ENCODE measurements around the gene ENTPD2. TPM values are rescaled to one million over a fixed set of nuclear protein-coding genes. Genes with fewer than 3 reads are reported as not detected.

ENTPD2 gene
- total and polyA plus RNA-seq, 2 experiments from 2014 or later: 1.8 to 1.9 TPM

- TF ChIP-seq ETS1 (IDR thresholded peaks at IDR 0.05) (no peak), ZNF331 (CRISPR knock-in tag; IDR thresholded peaks at IDR 0.05; ENCODE audit: low read depth) (no peak), CTCF (conservative IDR thresholded peaks at IDR 0.05; ENCODE audit: low read depth in 2 of 2) (no peak; a peak in 1 of 4 replicates)
Measured at GRCh38 chr9:137058521-137059234, 4.8 kb upstream of the ENTPD2 start (continued).

GRCh38 chr9:137057545-137057944 is 3.7 kb upstream of the ENTPD2 start:
- Mint-ChIP-seq H3K27ac (no peak overlapping the region), H3K36me3 (ENCODE audit: low read depth) (no peaks in the 10 kb centered on the region), H3K4me1 (peaks cover 2% of the 10 kb centered on the region; the same call in 1 of the 3 replicates), H3K27me3 (ENCODE audit: insufficient read depth, low read depth, poor library complexity) (peaks cover 30% of the 10 kb centered on the region), H3K4me3 (no peak overlapping the region), H3K9me3 (no peaks in the 10 kb centered on the region)
- H3K4me3 ChIP-seq: no peak overlapping the region
- DNase-seq (ENCODE audit: low spot score): no peak
- 0 out of 2 replicates have a peak, but pooled peaks cover under 1% of the 10 kb centered on the region for H3F3A ChIP-seq (replicated peaks; ENCODE audit: low read depth)
- H3K4me1 ChIP-seq (ENCODE audit: insufficient read depth): no peaks in the 10 kb centered on the region
- H3K9me2 ChIP-seq (ENCODE audit: insufficient read depth): no peaks in the 10 kb centered on the region
- H4K20me1 ChIP-seq (replicated peaks; ENCODE audit: insufficient read depth): no peaks in the 10 kb centered on the region
- peaks cover 31% of the 10 kb centered on the region for H3K27me3 ChIP-seq (ENCODE audit: insufficient read depth)
- H3K79me2 ChIP-seq (replicated peaks; ENCODE audit: insufficient read depth): no peaks in the 10 kb centered on the region
- H3K27ac ChIP-seq (ENCODE audit: low read depth): no peak overlapping the region
- ATAC-seq: no peak
- H2AFZ ChIP-seq: no peak overlapping the region
- H3K36me3 ChIP-seq (ENCODE audit: insufficient read depth): no peaks in the 10 kb centered on the region
- H3K4me2 ChIP-seq: no peak overlapping the region
- TF ChIP-seq ZNF331 (CRISPR knock-in tag; IDR thresholded peaks at IDR 0.05; ENCODE audit: low read depth) (no peak), NANOG (IDR thresholded peaks at IDR 0.05; ENCODE audit: borderline replicate concordance) (no peak), EZH2 (IDR thresholded peaks at IDR 0.05; ENCODE audit: low read depth, unreplicated experiment) (no peak), CREB1 (CRISPR knock-in tag; IDR thresholded peaks at IDR 0.05; ENCODE audit: low read depth) (no peak), STAT1 (IDR thresholded peaks at IDR 0.05; ENCODE audit: unreplicated experiment) (no peak), REST (IDR thresholded peaks at IDR 0.05; ENCODE audit: unreplicated experiment) (no peak), CTCF (conservative IDR thresholded peaks at IDR 0.05; ENCODE audit: low read depth in 2 of 2) (no peak), POLR2AphosphoS5 (IDR thresholded peaks at IDR 0.05; ENCODE audit: low read depth) (no peak), EZH2phosphoT487 (IDR thresholded peaks at IDR 0.05; ENCODE audit: unreplicated experiment) (no peak), JUNB (IDR thresholded peaks at IDR 0.05; ENCODE audit: unreplicated experiment) (no peak), ETS1 (IDR thresholded peaks at IDR 0.05) (no peak), ZNF114 (CRISPR knock-in tag; IDR thresholded peaks at IDR 0.05) (no peak)
